OCI-LY7 (cell line): ENCODE data around the gene HELB.

ENCODE experiments used
- EZH2phosphoT487 ChIP-seq: fragments of 200-600 bp; sonication (generic); IDR thresholded peaks from 2 replicates; pipeline ENCODE4 v1.6.1; 2018; ENCODE audit warnings: low read depth, borderline replicate concordance, mild to moderate bottlenecking, mixed run types, antibody characterized with exemption, low read length, moderate library complexity, mixed read lengths
- TF ChIP-seq, protein P1 (sequence below): fragments of 200-600 bp; sonication (generic); conservative IDR thresholded peaks from 2 replicates; pipeline ENCODE4 v1.5.1; 2014; ENCODE audit warnings: mild to moderate bottlenecking, antibody characterized with exemption, low read length, moderate library complexity, mixed read lengths

DNA sequence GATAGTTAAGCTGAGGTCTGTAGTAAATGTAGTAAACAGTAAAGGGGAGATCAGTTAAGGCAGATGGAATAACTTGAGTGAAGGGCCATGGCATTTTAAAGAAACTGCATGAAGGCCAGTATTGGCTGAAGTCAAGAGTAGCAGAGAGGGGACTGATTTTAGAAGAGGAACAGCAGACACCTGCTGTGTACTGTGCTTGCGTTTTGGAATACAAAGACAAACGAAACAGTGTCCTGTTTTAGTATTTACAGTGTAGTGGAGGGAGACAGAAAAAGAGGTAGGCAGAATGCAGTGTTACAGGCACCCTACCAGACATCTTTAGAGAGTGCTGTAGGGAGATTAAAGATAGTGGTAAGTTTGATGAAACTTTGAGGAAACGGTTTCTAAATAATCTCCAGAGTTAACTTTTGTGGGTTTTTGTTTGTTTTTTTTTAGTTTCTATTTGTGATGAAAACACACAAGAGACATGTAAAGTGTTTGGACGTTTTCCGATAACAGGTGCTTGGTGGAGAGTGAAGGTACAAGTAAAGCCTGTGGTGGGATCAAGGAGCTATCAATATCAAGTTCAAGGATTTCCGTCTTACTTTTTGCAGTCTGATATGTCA lies 2.1 kb downstream of the HELB start:
- TF ChIP-seq, protein P1, sequence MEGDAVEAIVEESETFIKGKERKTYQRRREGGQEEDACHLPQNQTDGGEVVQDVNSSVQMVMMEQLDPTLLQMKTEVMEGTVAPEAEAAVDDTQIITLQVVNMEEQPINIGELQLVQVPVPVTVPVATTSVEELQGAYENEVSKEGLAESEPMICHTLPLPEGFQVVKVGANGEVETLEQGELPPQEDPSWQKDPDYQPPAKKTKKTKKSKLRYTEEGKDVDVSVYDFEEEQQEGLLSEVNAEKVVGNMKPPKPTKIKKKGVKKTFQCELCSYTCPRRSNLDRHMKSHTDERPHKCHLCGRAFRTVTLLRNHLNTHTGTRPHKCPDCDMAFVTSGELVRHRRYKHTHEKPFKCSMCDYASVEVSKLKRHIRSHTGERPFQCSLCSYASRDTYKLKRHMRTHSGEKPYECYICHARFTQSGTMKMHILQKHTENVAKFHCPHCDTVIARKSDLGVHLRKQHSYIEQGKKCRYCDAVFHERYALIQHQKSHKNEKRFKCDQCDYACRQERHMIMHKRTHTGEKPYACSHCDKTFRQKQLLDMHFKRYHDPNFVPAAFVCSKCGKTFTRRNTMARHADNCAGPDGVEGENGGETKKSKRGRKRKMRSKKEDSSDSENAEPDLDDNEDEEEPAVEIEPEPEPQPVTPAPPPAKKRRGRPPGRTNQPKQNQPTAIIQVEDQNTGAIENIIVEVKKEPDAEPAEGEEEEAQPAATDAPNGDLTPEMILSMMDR = no peak
- no peak for TF ChIP-seq EZH2phosphoT487
